C4-2B (cell line): Measurements from ENCODE around the gene BRD4.

Source experiments
- H3K27ac ChIP-seq: fragments of 450-650 bp; 2 replicates; pipeline ENCODE4 v1.5.1; 2017
- CTCF ChIP-seq: fragments of 450-650 bp; conservative IDR thresholded peaks from 2 replicates; pipeline ENCODE4 v1.5.1; 2017; ENCODE audit warnings: mild to moderate bottlenecking
- ZFX ChIP-seq: fragments of 450-650 bp; IDR thresholded peaks from 2 replicates; pipeline ENCODE4 v1.6.1; 2017

BRD4 gene

GRCh38 chr19:15251749-15252397, 80.5 kb downstream of the BRD4 start:
- H3K27ac ChIP-seq, result no peak overlapping the region
- TF ChIP-seq ZFX (no peak), CTCF (no peak; the same call in 1 of the 2 replicates)

- H3K27ac ChIP-seq, result no peak overlapping the region
- TF ChIP-seq ZFX, result no peak
- TF ChIP-seq CTCF, result no peak
These were observed 81.2 kb downstream of the BRD4 start for GRCh38 chr19:15251010-15251748.

GRCh38 chr19:15250640-15250993, 81.7 kb downstream of the BRD4 start:
- H3K27ac ChIP-seq, result no peak overlapping the region
- TF ChIP-seq ZFX (no peak), CTCF (no peak)

- no peak overlapping the region; the same call in 1 of the 2 replicates for H3K27ac ChIP-seq
These were observed 82.2 kb downstream of the BRD4 start for GRCh38 chr19:15249972-15250639.

GRCh38 chr19:15249528-15249874, 82.8 kb downstream of the BRD4 start:
- no peak for TF ChIP-seq CTCF
- no peak for TF ChIP-seq ZFX

More at GRCh38 chr19:15249972-15250639, 82.2 kb downstream of the BRD4 start:
- TF ChIP-seq ZFX (no peak), CTCF (no peak)

GRCh38 chr19:15248648-15249527, 83.5 kb downstream of the BRD4 start:
- peak overlapping the region; percentile 2 for H3K27ac ChIP-seq
- TF ChIP-seq ZFX (no peak), CTCF (no peak)

More at GRCh38 chr19:15249528-15249874, 82.8 kb downstream of the BRD4 start:
- H3K27ac ChIP-seq, result peak overlapping the region; percentile 2
